Measurements from ENCODE around the gene ECE2. TPM values are rescaled to one million over a fixed set of nuclear protein-coding genes. Genes with fewer than 3 reads are reported as not detected.

ECE2 gene
- total RNA-seq, 2 experiments from 2014 or later = not detected

- no peak for ATAC-seq (ENCODE audit: poor library complexity)
- Histone ChIP-seq H3K27ac (ENCODE audit: low read depth in 1 of 2, low read length in 2 of 2) (no peak overlapping the region), H3K36me3 (ENCODE audit: insufficient read depth, low read length) (peaks cover 94% of the 10 kb centered on the region), H3K4me3 (ENCODE audit: low read length) (no peak overlapping the region), H3K9me3 (ENCODE audit: control insufficient read depth in 1 of 2, insufficient read depth in 1 of 2, low read length in 2 of 2) (no peaks in the 10 kb centered on the region), H3K4me1 (ENCODE audit: insufficient read depth, low read length) (no peaks in the 10 kb centered on the region), H3K27me3 (ENCODE audit: control insufficient read depth in 1 of 2, insufficient read depth in 2 of 2, low read length in 2 of 2) (no peaks in the 10 kb centered on the region)
- H3K9me3 Mint-ChIP-seq = no peaks in the 10 kb centered on the region
- ChIA-PET POLR2A (no interaction called here), CTCF (no interaction called here)
- intact Hi-C loops (cut with DNase I, micrococcal nuclease) = no loop called here
- DNase-seq = no peak
- H3K4me3 Mint-ChIP-seq = no peak overlapping the region
- no peak for TF ChIP-seq CTCF (IDR thresholded peaks at IDR 0.05)
- no peaks in the 10 kb centered on the region for H3K27me3 Mint-ChIP-seq
- no peak overlapping the region for H3K27ac Mint-ChIP-seq
- H3K36me3 Mint-ChIP-seq (ENCODE audit: low read depth) = peaks cover 99% of the 10 kb centered on the region
- H3K4me1 Mint-ChIP-seq (ENCODE audit: low read depth) = no peaks in the 10 kb centered on the region
These were observed 52.7 kb downstream of the ECE2 start for GRCh38 chr3:184328516-184328915.

GRCh38 chr3:184332370-184333090 lies 56.7 kb downstream of the ECE2 start:
- peaks cover 72% of the 10 kb centered on the region for H3K36me3 ChIP-seq (ENCODE audit: insufficient read depth, low read length)
- no peak for DNase-seq
- no peaks in the 10 kb centered on the region for H3K9me3 ChIP-seq (ENCODE audit: control insufficient read depth in 1 of 2, insufficient read depth in 1 of 2, low read length in 2 of 2)
- Mint-ChIP-seq H3K36me3 (ENCODE audit: low read depth) (peaks cover 78% of the 10 kb centered on the region), H3K27ac (peak overlapping the region; percentile 97), H3K27me3 (no peaks in the 10 kb centered on the region), H3K4me3 (peak overlapping the region; percentile 46), H3K9me3 (no peaks in the 10 kb centered on the region), H3K4me1 (ENCODE audit: low read depth) (peaks cover 21% of the 10 kb centered on the region)
- ChIA-PET CTCF (no interaction called here), POLR2A (no interaction called here)
- H3K27ac ChIP-seq (ENCODE audit: low read depth in 1 of 2, low read length in 2 of 2) = no peak overlapping the region
- ATAC-seq (ENCODE audit: poor library complexity) = no peak
- H3K27me3 ChIP-seq (ENCODE audit: control insufficient read depth in 1 of 2, insufficient read depth in 2 of 2, low read length in 2 of 2) = no peaks in the 10 kb centered on the region
- H3K4me3 ChIP-seq (ENCODE audit: low read length) = no peak overlapping the region
- TF ChIP-seq CTCF (IDR thresholded peaks at IDR 0.05) = no peak
- peaks cover 26% of the 10 kb centered on the region for H3K4me1 ChIP-seq (ENCODE audit: insufficient read depth, low read length)
- intact Hi-C loops (cut with DNase I, micrococcal nuclease) = loop anchor here in 1 of 2 experiments (1.0 kb wide), 1 partner anchor 15 kb away; no protein-coding TSS in a partner anchor

GRCh38 chr3:184333190-184333589 lies 57.4 kb downstream of the ECE2 start:
- H3K27me3 ChIP-seq (ENCODE audit: control insufficient read depth in 1 of 2, insufficient read depth in 2 of 2, low read length in 2 of 2) = no peaks in the 10 kb centered on the region
- no peak for TF ChIP-seq CTCF (IDR thresholded peaks at IDR 0.05)
- Mint-ChIP-seq H3K4me1 (ENCODE audit: low read depth) (peaks cover 28% of the 10 kb centered on the region), H3K27ac (peak overlapping the region; percentile 97), H3K27me3 (no peaks in the 10 kb centered on the region), H3K4me3 (no peak overlapping the region), H3K9me3 (no peaks in the 10 kb centered on the region), H3K36me3 (ENCODE audit: low read depth) (peaks cover 71% of the 10 kb centered on the region)
- peaks cover 65% of the 10 kb centered on the region for H3K36me3 ChIP-seq (ENCODE audit: insufficient read depth, low read length)
- intact Hi-C loops (cut with DNase I, micrococcal nuclease) = loop anchor here in 1 of 2 experiments (1.0 kb wide), 1 partner anchor 16 kb away; no protein-coding TSS in a partner anchor
- ATAC-seq (ENCODE audit: poor library complexity) = no peak
- H3K4me3 ChIP-seq (ENCODE audit: low read length) = no peak overlapping the region
- H3K27ac ChIP-seq (ENCODE audit: low read depth in 1 of 2, low read length in 2 of 2) = peak overlapping the region; percentile 11 to 14
- POLR2A ChIA-PET = no interaction called here
- no peaks in the 10 kb centered on the region for H3K9me3 ChIP-seq (ENCODE audit: control insufficient read depth in 1 of 2, insufficient read depth in 1 of 2, low read length in 2 of 2)
- peaks cover 31% of the 10 kb centered on the region for H3K4me1 ChIP-seq (ENCODE audit: insufficient read depth, low read length)
- no peak for DNase-seq
- CTCF ChIA-PET = no interaction called here
